H1 (cell line): Measurements from ENCODE around the gene ART5. TPM values are rescaled to one million over a fixed set of nuclear protein-coding genes. Genes with fewer than 3 reads are reported as not detected.
A peak's percentile ranks its signal among the peaks of the same experiment; 100 is the strongest.

ENCODE experiments used
- CTCF ChIA-PET: fragments of 300-600 bp; sonication (Branson Sonifier 250); formaldehyde crosslinking; loops from one replicate; lab custom pipeline; 2021; ENCODE audit not compliant: partially characterized antibody; lab: Charles Lee
- POLR2A ChIA-PET: fragments of 300-600 bp; sonication (Branson Sonifier 250); formaldehyde crosslinking; loops from one replicate; lab custom pipeline; 2021; ENCODE audit warnings: inconsistent platforms; ENCODE audit not compliant: partially characterized antibody; lab: Charles Lee
- DNase-seq, 2 experiments: peaks; one replicate each; pipeline versions ENCODE4 v3.0.0 to v3.0.0-alpha.2; 2010 to 2022; ENCODE audit warnings: low spot score in 2 of 2, low read depth in 1 of 2, mixed read lengths in 1 of 2
- FAIRE-seq: peaks from 2 replicates; lab custom pipeline; 2011; peaks lifted over from hg19 to GRCh38; lab: Jason Lieb, UNC
- H2AFZ ChIP-seq: 2 replicates; pipeline ENCODE4 v1.8.1; 2012; ENCODE audit warnings: low read length, inconsistent platforms
- H2AK5ac ChIP-seq: 2 replicates; pipeline ENCODE4 v1.6.1; 2013; ENCODE audit warnings: low read depth, low read length
- H2BK120ac ChIP-seq: replicated peaks from 2 replicates; pipeline ENCODE3; 2013; ENCODE audit warnings: low read depth, low read length, inconsistent platforms
- H2BK12ac ChIP-seq: 2 replicates; pipeline ENCODE4 v1.6.1; 2013; ENCODE audit warnings: low read depth, low read length
- H2BK15ac ChIP-seq: 2 replicates; pipeline ENCODE4 v1.6.1; 2013; ENCODE audit warnings: low read length
- H2BK20ac ChIP-seq: 2 replicates; pipeline ENCODE4 v1.6.1; 2013; ENCODE audit warnings: low read length
- H2BK5ac ChIP-seq: 2 replicates; pipeline ENCODE4 v1.6.1; 2013; ENCODE audit warnings: low read depth, low read length
- H3K14ac ChIP-seq: 2 replicates; pipeline ENCODE4 v1.6.1; 2013; ENCODE audit warnings: inconsistent platforms; ENCODE audit not compliant: insufficient read length
- H3K18ac ChIP-seq: 2 replicates; pipeline ENCODE4 v1.6.1; 2013; ENCODE audit warnings: low read length; ENCODE audit errors: extremely low read depth
- H3K23ac ChIP-seq: 2 replicates; pipeline ENCODE4 v1.6.1; 2013; ENCODE audit warnings: inconsistent platforms; ENCODE audit not compliant: insufficient read length
- H3K23me2 ChIP-seq: 2 replicates; pipeline ENCODE4 v1.6.1; 2013; ENCODE audit warnings: low read depth, low read length
- H3K27ac ChIP-seq: 2 replicates; pipeline ENCODE4 v1.6.1; 2011; ENCODE audit warnings: low read depth, low read length, inconsistent platforms
- H3K27me3 ChIP-seq, 4 experiments: replicated peaks in 1 of 4; 1 replicate in 1 of 4; 2 replicates in 3 of 4; pipeline versions ENCODE4 v1.6.1 to v1.8.1; 2011 to 2013; ENCODE audit warnings: low read length in 3 of 4, mild to moderate bottlenecking in 3 of 4, inconsistent platforms in 2 of 4, mixed read lengths in 2 of 4, moderate library complexity in 1 of 4; ENCODE audit not compliant: control insufficient read depth in 3 of 4, insufficient read depth in 3 of 4; ENCODE audit errors: extremely low read depth in 1 of 4
- H3K36me3 ChIP-seq, 4 experiments: 2 replicates each; pipeline versions ENCODE4 v1.6.1 to v1.8.1; 2011 to 2013; ENCODE audit warnings: mild to moderate bottlenecking in 4 of 4, low read length in 3 of 4, moderate library complexity in 2 of 4, control low read depth in 1 of 4, inconsistent platforms in 1 of 4; ENCODE audit not compliant: insufficient read depth in 4 of 4, control insufficient read depth in 2 of 4
- H3K4ac ChIP-seq: replicated peaks from 2 replicates; pipeline ENCODE3; 2013; ENCODE audit warnings: low read length, low read depth, mixed read lengths, inconsistent platforms; ENCODE audit not compliant: insufficient read length
- H3K4me1 ChIP-seq, 4 experiments: replicated peaks in 1 of 4; 1 replicate in 1 of 4; 2 replicates in 3 of 4; pipeline versions ENCODE4 v1.6.1 to v1.8.1; 2011 to 2013; ENCODE audit warnings: low read length in 3 of 4, inconsistent platforms in 2 of 4, mixed read lengths in 1 of 4; ENCODE audit not compliant: insufficient read depth in 4 of 4, control insufficient read depth in 3 of 4
- H3K4me2 ChIP-seq, 2 experiments: 2 replicates each; pipeline versions ENCODE4 v1.6.1 to v1.8.1; 2011 to 2013; ENCODE audit warnings: low read depth in 2 of 2, low read length in 2 of 2, control low read depth in 1 of 2, inconsistent platforms in 1 of 2, mild to moderate bottlenecking in 1 of 2; ENCODE audit not compliant: insufficient read depth in 1 of 2
- H3K4me3 ChIP-seq, 4 experiments: fragments of 200-600, 300-600 bp in 1 of 4; sonication (generic), shearing (Covaris generic), sonication (Bioruptor Twin) in 1 of 4; 2 replicates each; pipeline versions ENCODE4 v1.5.1 to v1.8.1; 2011 to 2016; ENCODE audit warnings: low read length in 4 of 4, low read depth in 3 of 4, control low read depth in 2 of 4, inconsistent platforms in 2 of 4, mild to moderate bottlenecking in 2 of 4, mixed read lengths in 1 of 4, moderate library complexity in 1 of 4; ENCODE audit not compliant: insufficient read depth in 2 of 4; ENCODE audit errors: extremely low read depth in 1 of 4
- H3K56ac ChIP-seq: replicated peaks from 2 replicates; pipeline ENCODE3; 2013; ENCODE audit warnings: low read depth, mild to moderate bottlenecking, mixed read lengths, low read length, inconsistent platforms; ENCODE audit not compliant: insufficient read length
- H3K79me1 ChIP-seq: 2 replicates; pipeline ENCODE4 v1.6.1; 2013; ENCODE audit warnings: low read depth, low read length, control low read depth
- H3K79me2 ChIP-seq, 2 experiments: 2 replicates each; pipeline versions ENCODE4 v1.6.1 to v1.8.1; 2012 to 2013; ENCODE audit warnings: low read length in 2 of 2, mild to moderate bottlenecking in 2 of 2, inconsistent platforms in 1 of 2; ENCODE audit not compliant: insufficient read depth in 2 of 2, control insufficient read depth in 1 of 2
- H3K9ac ChIP-seq, 4 experiments: replicated peaks in 1 of 4; 1 replicate in 1 of 4; 2 replicates in 3 of 4; pipeline versions ENCODE4 v1.6.1 to v1.8.1; 2011 to 2013; ENCODE audit warnings: low read depth in 3 of 4, low read length in 3 of 4, control low read depth in 2 of 4, mild to moderate bottlenecking in 2 of 4, moderate library complexity in 2 of 4, inconsistent platforms in 1 of 4; ENCODE audit errors: extremely low read depth in 1 of 4
- H3K9me3 ChIP-seq, 2 experiments: 2 replicates each; pipeline versions ENCODE4 v1.6.1 to v1.8.1; 2012 to 2013; ENCODE audit warnings: mild to moderate bottlenecking in 2 of 2, moderate library complexity in 2 of 2, control low read depth in 1 of 2, inconsistent platforms in 1 of 2, low read depth in 1 of 2, low read length in 1 of 2, mixed read lengths in 1 of 2; ENCODE audit not compliant: insufficient read depth in 2 of 2
- H4K20me1 ChIP-seq, 2 experiments: replicated peaks in 1 of 2; 2 replicates each; pipeline versions ENCODE3 to v1.8.1; 2011 to 2013; ENCODE audit warnings: inconsistent platforms in 2 of 2, low read length in 2 of 2, mild to moderate bottlenecking in 1 of 2; ENCODE audit not compliant: insufficient read depth in 2 of 2, control insufficient read depth in 1 of 2
- H4K5ac ChIP-seq: 2 replicates; pipeline ENCODE4 v1.6.1; 2013; ENCODE audit warnings: low read length, low read depth, mixed read lengths, inconsistent platforms; ENCODE audit not compliant: insufficient read length
- H4K8ac ChIP-seq: 2 replicates; pipeline ENCODE4 v1.8.0; 2013; ENCODE audit warnings: mild to moderate bottlenecking, moderate library complexity, low read length, inconsistent platforms; ENCODE audit not compliant: insufficient read depth; ENCODE audit errors: extremely low read depth
- H4K91ac ChIP-seq: replicated peaks from 2 replicates; pipeline ENCODE3; 2013; ENCODE audit warnings: low read length, mixed read lengths, inconsistent platforms; ENCODE audit not compliant: insufficient read length
- ASH2L ChIP-seq: fragments of 200-600, 300-600 bp; sonication (generic); IDR thresholded peaks from one replicate; pipeline ENCODE4 v1.7.1; 2017; ENCODE audit warnings: low read length
- CBX5 ChIP-seq: fragments of 300-800, 300-1000 bp; sonication (generic); IDR thresholded peaks from 2 replicates; pipeline ENCODE4 v1.7.1; 2016; ENCODE audit warnings: antibody characterized with exemption, low read length, low read depth
- CBX8 ChIP-seq: fragments of 300-800, 300-1000 bp; sonication (generic); IDR thresholded peaks from 2 replicates; pipeline ENCODE4 v1.7.1; 2016; ENCODE audit warnings: low read depth, low read length, borderline replicate concordance
- CREB1 ChIP-seq: IDR thresholded peaks from 2 replicates; pipeline ENCODE4 v1.6.1; 2012; ENCODE audit warnings: inconsistent platforms
- CTBP2 ChIP-seq: IDR thresholded peaks from 2 replicates; pipeline ENCODE4 v1.7.0; 2011; ENCODE audit warnings: borderline replicate concordance, mild to moderate bottlenecking, moderate library complexity, mixed read lengths, low read length; ENCODE audit not compliant: insufficient read depth, insufficient read length
- EP300 ChIP-seq, 2 experiments: IDR thresholded peaks; 1 replicate in 1 of 2; 2 replicates in 1 of 2; pipeline ENCODE4 v1.6.1; 2011 to 2012; ENCODE audit warnings: low read depth in 2 of 2, low read length in 2 of 2, mild to moderate bottlenecking in 2 of 2, borderline replicate concordance in 1 of 2, inconsistent platforms in 1 of 2, moderate library complexity in 1 of 2
- JUN ChIP-seq: IDR thresholded peaks from 2 replicates; pipeline ENCODE4 v1.6.1; 2011; ENCODE audit warnings: low read depth, mild to moderate bottlenecking, improper control_type of control experiment, low read length
- KDM5A ChIP-seq: fragments of 200-600 bp; IDR thresholded peaks from 2 replicates; pipeline ENCODE4 v1.7.1; 2012; ENCODE audit warnings: mild to moderate bottlenecking, low read length, inconsistent platforms, mixed read lengths
- SP4 ChIP-seq: IDR thresholded peaks from 2 replicates; pipeline ENCODE4 v1.6.1; 2012; ENCODE audit warnings: low read length, inconsistent platforms
- SUZ12 ChIP-seq: fragments of 200-600 bp; sonication (generic); IDR thresholded peaks from 2 replicates; pipeline ENCODE4 v1.6.1; 2012; ENCODE audit warnings: mild to moderate bottlenecking, inconsistent platforms, low read length, moderate library complexity, mixed read lengths
- WGBS, 2 experiments: shearing (Covaris generic) in 1 of 2; methylation state at CpG; one replicate each; pipeline versions ENCODE4 v1.1.6 to v1.1.7; 2013 to 2015; ENCODE audit warnings: low lambda C conversion rate in 2 of 2, mixed read lengths in 2 of 2, inconsistent platforms in 1 of 2, low coverage in 1 of 2, missing lambda C conversion rate in 1 of 2; ENCODE audit not compliant: insufficient replicate concordance in 2 of 2, insufficient coverage in 1 of 2, insufficient read length in 1 of 2; ENCODE audit errors: extremely low coverage in 1 of 2, missing lambda C conversion rate in 1 of 2; 5-methylcytosine and 5-hydroxymethylcytosine counted together
- polyA plus RNA-seq, 7 experiments: library from polyadenylated mRNA; depleted of rRNA in 3 of 7; stranded (reverse) in 5 of 7; unstranded in 2 of 7; fragments of >200 nt in 5 of 7; fragments of 200-250 nt in 2 of 7; gene quantifications; 1 replicate in 5 of 7; 2 replicates in 1 of 7; 4 replicates in 1 of 7; pipeline versions ENCODE4 v1.2.1 to v1.2.3, GENCODE V29; 2011 to 2013; ENCODE audit warnings: missing spikeins in 2 of 7, mixed read lengths in 2 of 7
- total RNA-seq: library from RNA; stranded (reverse); fragmentation: NEBNext Ultra II Directional; extraction: Animal tissue kit (Norgen Biotek cat#: 25700); gene quantifications from 2 replicates; pipeline ENCODE4 v1.2.1, GENCODE V29; 2021
- TF ChIP-seq, protein P1 (sequence below), 3 experiments: IDR thresholded peaks; 1 replicate in 2 of 3; 2 replicates in 1 of 3; pipeline versions ENCODE4 v1.5.1 to v1.6.1; 2011; ENCODE audit warnings: low read length in 3 of 3, mild to moderate bottlenecking in 3 of 3, inconsistent platforms in 2 of 3, low read depth in 1 of 3, moderate library complexity in 1 of 3; ENCODE audit not compliant: insufficient read depth in 1 of 3; ENCODE audit errors: control extremely low read depth in 1 of 3

Gene ART5
- total and polyA plus RNA-seq, 2 of the 8 experiments (the other 6 are each of a cell fraction or from before 2014, with no cell fraction given) = 6.0 to 7.5 TPM

DNA sequence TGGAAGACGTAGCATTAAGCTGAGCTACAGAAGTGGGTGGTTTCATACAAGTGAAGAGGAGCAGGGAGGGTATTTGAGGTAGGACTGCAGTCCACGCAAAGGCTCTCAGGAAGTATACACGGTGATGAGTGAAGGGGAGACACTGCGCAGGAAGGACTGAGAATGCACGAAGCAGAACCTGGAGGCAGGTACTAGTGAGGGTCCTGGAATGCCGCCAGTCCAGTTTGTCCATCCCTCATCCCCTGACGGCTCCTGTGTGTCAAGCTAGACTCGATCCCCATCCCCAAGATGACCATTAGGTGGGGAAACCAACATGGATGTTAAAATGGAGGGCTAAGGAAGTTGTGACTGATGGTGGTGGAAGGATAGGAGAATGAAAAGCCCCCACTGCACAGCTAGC is 23.8 kb downstream of the ART5 start:
- no peak for DNase-seq
- POLR2A ChIA-PET = interaction anchor here (0.6 kb wide), 1 partner anchor 211 kb away, joined by 4 read pairs; no protein-coding TSS in a partner anchor
- 83% methylated on average over 8 of the region's 8 CpGs; no CpG with 5 or more reads in 1 of the 2 experiments for WGBS, 2 experiments
- TF ChIP-seq JUN = no peak
- TF ChIP-seq CTBP2 = no peak
- TF ChIP-seq CBX8 = no peak
- TF ChIP-seq, protein P1, sequence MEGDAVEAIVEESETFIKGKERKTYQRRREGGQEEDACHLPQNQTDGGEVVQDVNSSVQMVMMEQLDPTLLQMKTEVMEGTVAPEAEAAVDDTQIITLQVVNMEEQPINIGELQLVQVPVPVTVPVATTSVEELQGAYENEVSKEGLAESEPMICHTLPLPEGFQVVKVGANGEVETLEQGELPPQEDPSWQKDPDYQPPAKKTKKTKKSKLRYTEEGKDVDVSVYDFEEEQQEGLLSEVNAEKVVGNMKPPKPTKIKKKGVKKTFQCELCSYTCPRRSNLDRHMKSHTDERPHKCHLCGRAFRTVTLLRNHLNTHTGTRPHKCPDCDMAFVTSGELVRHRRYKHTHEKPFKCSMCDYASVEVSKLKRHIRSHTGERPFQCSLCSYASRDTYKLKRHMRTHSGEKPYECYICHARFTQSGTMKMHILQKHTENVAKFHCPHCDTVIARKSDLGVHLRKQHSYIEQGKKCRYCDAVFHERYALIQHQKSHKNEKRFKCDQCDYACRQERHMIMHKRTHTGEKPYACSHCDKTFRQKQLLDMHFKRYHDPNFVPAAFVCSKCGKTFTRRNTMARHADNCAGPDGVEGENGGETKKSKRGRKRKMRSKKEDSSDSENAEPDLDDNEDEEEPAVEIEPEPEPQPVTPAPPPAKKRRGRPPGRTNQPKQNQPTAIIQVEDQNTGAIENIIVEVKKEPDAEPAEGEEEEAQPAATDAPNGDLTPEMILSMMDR (IDR thresholded peaks at IDR 0.05; ENCODE audit: control extremely low read depth in 1 of 3, insufficient read depth in 1 of 3, low read depth in 1 of 3, low read length in 3 of 3) = no peak
- TF ChIP-seq SP4 = no peak
- no peak for TF ChIP-seq EP300 (IDR thresholded peaks at IDR 0.05; ENCODE audit: borderline replicate concordance in 1 of 2, low read depth in 2 of 2, low read length in 2 of 2)
- TF ChIP-seq ASH2L = no peak
- no peak for TF ChIP-seq CREB1
- TF ChIP-seq KDM5A = no peak
- no peak for TF ChIP-seq CBX5
- TF ChIP-seq SUZ12 = no peak

More for the DNA sequence above, 23.8 kb downstream of the ART5 start:
- H4K5ac ChIP-seq = no peak overlapping the region
- no peaks in the 10 kb centered on the region for H4K20me1 ChIP-seq
- no peak overlapping the region for H2BK120ac ChIP-seq
- no peak overlapping the region for H2AFZ ChIP-seq
- no peak overlapping the region for H3K4me3 ChIP-seq
- no peak for FAIRE-seq
- H3K4me1 ChIP-seq = peaks cover 0 to 2% (median 0%) of the 10 kb centered on the region in 4 experiments; a peak in 3 of 7 replicates
- no peaks in the 10 kb centered on the region for H3K79me1 ChIP-seq
- H3K27me3 ChIP-seq = no peaks in the 10 kb centered on the region
- CTCF ChIA-PET = interaction anchor here (0.7 to 4.1 kb wide), 8 partner anchors 8 to 193 kb away, joined by 3 to 16 read pairs (median 4); no protein-coding TSS in a partner anchor
- no peak overlapping the region for H3K9ac ChIP-seq
- peak overlapping the region; percentile 55; the same call in 1 of the 2 replicates for H2BK15ac ChIP-seq
- H3K23me2 ChIP-seq = no peaks in the 10 kb centered on the region; the same call in 1 of the 2 replicates
- H3K9me3 ChIP-seq = no peaks in the 10 kb centered on the region
- H3K27ac ChIP-seq = no peak overlapping the region
- H2BK20ac ChIP-seq = peak overlapping the region; percentile 15; the same call in 1 of the 2 replicates
- no peak overlapping the region for H4K91ac ChIP-seq
- H2BK5ac ChIP-seq = peak overlapping the region; percentile 26; the same call in 1 of the 2 replicates
- no peak overlapping the region for H4K8ac ChIP-seq
- no peak overlapping the region for H3K23ac ChIP-seq
- H2BK12ac ChIP-seq = peak overlapping the region; percentile 88; the same call in 1 of the 2 replicates
- no peak overlapping the region for H3K56ac ChIP-seq
- H3K18ac ChIP-seq = peak overlapping the region; percentile 15; the same call in 1 of the 2 replicates
- no peaks in the 10 kb centered on the region for H3K79me2 ChIP-seq
- H3K36me3 ChIP-seq = no peaks in the 10 kb centered on the region
- no peak overlapping the region for H2AK5ac ChIP-seq
- H3K4me2 ChIP-seq = no peak overlapping the region
- H3K4ac ChIP-seq = no peak overlapping the region
- no peak overlapping the region for H3K14ac ChIP-seq
